GM19372 (cell line): Measurements from ENCODE around the gene THUMPD1.
"Not testable (repeated sequence)": the region's sequence is repeated elsewhere in the genome, so short reads cannot be mapped to it uniquely, and the experiment has no call there.

Source experiments
- ATAC-seq: cut with Tn5 transposase; IDR thresholded peaks from one replicate; pipeline ENCODE4 v1.9.1; 2021; ENCODE audit warnings: mild to moderate bottlenecking, low read depth, moderate library complexity; ENCODE audit not compliant: unreplicated experiment

The THUMPD1 gene

GRCh38 chr16:20750558-20750957 lies 8.9 kb upstream of the THUMPD1 start:
- no peak for ATAC-seq

- ATAC-seq, result no peak
These were observed 7.9 kb upstream of the THUMPD1 start for GRCh38 chr16:20749474-20749873.

- no peak for ATAC-seq
These were observed 5.6 kb upstream of the THUMPD1 start for GRCh38 chr16:20747030-20747816.

- ATAC-seq, result no peak
These were observed 4.8 kb upstream of the THUMPD1 start for GRCh38 chr16:20746461-20746860.

- no peak for ATAC-seq
These were observed 3.4 kb upstream of the THUMPD1 start for GRCh38 chr16:20744922-20745440.

GRCh38 chr16:20743591-20743990 lies 2.0 kb upstream of the THUMPD1 start:
- ATAC-seq, result no peak

- peak; percentile 80 for ATAC-seq
These were observed 607 bp downstream of the THUMPD1 start for GRCh38 chr16:20740901-20741521.

- ATAC-seq, result no peak
These were observed 1.4 kb downstream of the THUMPD1 start for GRCh38 chr16:20740007-20740883.

- no peak for ATAC-seq
These were observed 6.1 kb downstream of the THUMPD1 start for GRCh38 chr16:20735490-20735889.

GRCh38 chr16:20734782-20735181 lies 6.8 kb downstream of the THUMPD1 start:
- no peak for ATAC-seq

- ATAC-seq, result no peak
These were observed 7.6 kb downstream of the THUMPD1 start for GRCh38 chr16:20734056-20734455.

GRCh38 chr16:20729141-20729540 lies 12.5 kb downstream of the THUMPD1 start:
- ATAC-seq, result no peak

- no peak for ATAC-seq
These were observed 14.4 kb downstream of the THUMPD1 start for GRCh38 chr16:20727181-20727580.

GRCh38 chr16:20726661-20727060 lies 15.0 kb downstream of the THUMPD1 start:
- no peak for ATAC-seq

- ATAC-seq, result no peak
These were observed 21.4 kb downstream of the THUMPD1 start for GRCh38 chr16:20720251-20720650.

GRCh38 chr16:20717718-20718117 lies 23.9 kb downstream of the THUMPD1 start:
- ATAC-seq, result not testable (repeated sequence)

GRCh38 chr16:20711277-20711911 lies 30.2 kb downstream of the THUMPD1 start:
- ATAC-seq, result no peak

GRCh38 chr16:20708129-20708528 lies 33.5 kb downstream of the THUMPD1 start:
- not testable (repeated sequence) for ATAC-seq

GRCh38 chr16:20707461-20707860 lies 34.2 kb downstream of the THUMPD1 start:
- ATAC-seq, result no peak

- ATAC-seq, result not testable (repeated sequence)
These were observed 35.6 kb downstream of the THUMPD1 start for GRCh38 chr16:20705972-20706371.
